Raji (cell line): Measurements from ENCODE around the gene RUFY1.

Source experiments
- POLR2A ChIP-seq: IDR thresholded peaks from 2 replicates; pipeline ENCODE4 v1.6.1; 2011; ENCODE audit warnings: low read depth, low read length, control low read depth; ENCODE audit not compliant: insufficient read depth

RUFY1 gene

DNA sequence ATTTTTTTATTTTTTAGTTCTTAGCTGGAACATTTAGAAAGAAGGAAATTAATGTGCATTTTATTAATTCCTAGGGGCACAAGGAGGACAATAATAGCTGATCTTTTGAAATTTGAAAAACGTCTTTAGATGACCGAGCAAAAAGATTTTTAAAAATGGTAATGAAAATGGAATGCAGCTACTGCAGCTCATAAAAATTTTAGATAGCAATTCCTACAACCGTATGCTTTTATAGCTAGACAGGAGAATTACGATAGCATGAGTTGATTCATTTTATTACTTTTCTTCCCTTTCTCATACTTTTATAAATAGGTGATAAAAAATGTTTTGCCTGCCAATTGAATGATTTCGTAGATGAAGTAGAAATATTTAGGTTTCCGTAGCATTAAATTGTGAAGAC lies 13.7 kb upstream of the RUFY1 start:
- TF ChIP-seq POLR2A: no peak

DNA sequence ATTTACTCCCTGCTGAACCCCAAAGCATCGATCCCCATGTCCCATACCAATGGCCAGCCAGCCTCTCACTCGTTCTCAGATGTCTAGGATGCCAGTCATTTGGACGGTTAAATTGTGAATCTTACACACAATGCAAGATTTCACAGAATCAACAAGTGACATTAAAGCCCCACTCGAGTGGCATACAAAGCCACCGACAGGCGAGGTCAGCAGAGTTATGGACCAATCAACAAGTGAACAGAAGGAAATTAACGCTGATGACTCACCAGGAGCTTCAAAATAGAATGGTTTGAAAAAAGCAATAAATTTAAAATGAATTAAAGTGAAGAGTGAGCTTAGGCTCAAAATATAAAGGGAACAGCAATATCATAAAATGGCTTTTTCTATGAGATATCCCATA lies 8.2 kb upstream of the RUFY1 start:
- no peak for TF ChIP-seq POLR2A

DNA sequence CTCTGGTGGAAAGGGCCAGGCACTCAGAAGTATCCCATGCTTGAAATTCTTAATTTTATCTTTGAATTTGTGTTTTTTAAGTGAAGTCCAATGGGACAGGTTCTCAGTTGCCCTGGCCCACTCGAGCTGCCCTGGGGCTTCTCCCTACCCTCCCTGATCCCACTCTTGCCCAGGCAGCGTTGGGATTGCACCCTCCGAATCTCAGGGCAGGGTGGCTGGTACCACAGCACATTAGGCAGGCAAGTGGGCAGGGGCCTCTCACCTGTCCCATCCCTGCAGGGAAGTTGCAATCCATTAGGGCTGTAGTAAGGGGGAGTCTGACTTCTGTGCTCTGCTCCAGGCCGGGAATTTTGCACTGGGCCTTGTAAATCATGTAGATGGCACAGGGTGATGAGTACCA lies 2.7 kb downstream of the RUFY1 start:
- TF ChIP-seq POLR2A: no peak

DNA sequence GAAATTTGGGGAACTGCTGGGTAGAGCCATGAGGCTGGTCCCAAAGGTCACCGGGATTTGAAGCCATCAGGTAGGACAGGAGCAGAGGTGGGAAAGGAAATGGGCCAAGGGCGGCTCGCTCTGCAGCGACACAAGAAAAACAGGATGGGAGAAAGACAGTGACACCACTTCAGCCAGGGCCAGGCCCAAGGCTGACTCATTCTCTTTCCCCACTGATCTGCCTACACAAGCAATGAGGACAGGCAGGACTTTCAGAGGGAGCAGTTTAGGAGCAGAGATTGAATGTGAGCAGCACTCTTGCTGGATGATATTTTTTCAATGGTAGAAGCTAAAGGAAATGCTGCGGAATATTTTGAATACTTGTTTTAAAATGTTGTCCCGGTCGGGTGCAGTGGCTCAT lies 3.5 kb downstream of the RUFY1 start:
- no peak for TF ChIP-seq POLR2A

DNA sequence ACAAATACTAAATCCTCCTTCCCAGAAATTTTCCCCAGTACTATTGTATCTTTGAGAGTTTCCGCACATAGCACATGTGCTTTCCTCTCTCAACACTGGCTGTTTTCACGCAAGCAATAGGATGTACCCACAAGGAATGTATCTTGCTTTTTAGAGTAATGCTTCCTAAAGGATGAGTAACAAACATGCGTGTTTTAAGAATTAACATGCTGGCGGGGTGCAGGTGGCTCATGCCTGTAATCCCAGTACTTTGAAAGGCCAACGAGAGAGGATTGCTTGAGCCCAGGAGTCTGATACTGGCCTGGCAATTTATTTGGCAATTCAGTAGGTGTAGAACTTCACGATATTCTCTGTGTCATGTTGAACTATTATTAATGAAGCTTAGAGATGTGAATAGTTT lies 4.6 kb downstream of the RUFY1 start:
- TF ChIP-seq POLR2A: no peak

DNA sequence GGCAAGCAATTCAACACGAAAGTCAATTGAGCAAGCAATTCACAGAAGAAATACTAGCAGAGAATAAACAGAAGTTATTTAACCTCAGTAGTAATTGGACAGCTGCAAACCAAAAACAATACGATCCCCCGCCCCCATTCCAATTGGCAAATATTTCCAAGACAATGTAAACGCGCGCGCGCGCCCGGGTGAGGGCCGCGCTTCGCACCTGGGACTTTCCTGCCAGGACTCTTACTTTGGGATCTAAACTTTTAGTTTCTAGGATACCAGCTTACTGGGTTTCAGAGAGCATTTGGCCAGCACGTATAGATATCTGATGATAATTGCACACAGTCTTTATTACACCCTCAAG lies 8.6 kb downstream of the RUFY1 start:
- no peak for TF ChIP-seq POLR2A

DNA sequence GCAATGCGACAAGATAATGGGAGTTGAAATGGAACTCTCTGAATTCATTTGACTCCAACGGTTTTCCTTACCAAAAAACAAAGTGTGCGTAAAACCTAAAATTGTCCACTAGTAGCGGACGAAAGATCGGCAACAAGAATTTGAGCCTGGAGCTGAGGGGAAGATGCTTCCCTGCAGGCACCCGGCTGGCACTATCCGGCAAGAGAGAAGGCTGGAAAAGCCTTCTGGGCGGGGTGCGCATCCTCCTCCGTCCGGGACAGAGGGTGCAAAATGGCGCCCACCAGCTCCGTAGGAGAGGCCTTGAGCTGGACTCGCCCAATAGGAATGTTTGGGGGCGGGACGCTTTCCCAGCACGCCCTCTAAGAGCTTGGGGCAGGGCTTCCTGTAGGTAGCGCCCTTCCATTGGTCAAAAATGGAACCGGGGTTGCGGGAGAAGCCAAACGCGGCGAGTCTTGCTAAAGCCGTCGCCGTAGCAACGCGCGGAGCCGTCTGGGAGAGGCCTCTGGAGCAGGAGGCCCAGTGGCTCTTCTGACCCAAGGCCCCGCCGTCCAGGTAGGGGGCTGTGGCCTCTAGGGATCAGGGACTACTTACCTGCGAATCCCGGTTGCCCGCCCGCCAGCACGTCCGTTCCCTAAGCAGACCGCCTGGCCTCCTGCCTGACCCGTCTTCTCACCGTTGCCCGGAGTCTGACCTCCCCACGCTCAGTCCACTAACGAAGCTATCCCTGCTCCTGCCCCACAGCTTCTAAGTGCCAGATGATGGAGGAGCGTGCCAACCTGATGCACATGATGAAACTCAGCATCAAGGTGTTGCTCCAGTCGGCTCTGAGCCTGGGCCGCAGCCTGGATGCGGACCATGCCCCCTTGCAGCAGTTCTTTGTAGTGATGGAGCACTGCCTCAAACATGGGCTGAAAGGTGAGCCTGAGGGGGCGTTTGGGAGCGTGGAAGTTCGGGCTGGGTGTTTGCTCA lies 9.2 kb downstream of the RUFY1 start:
- TF ChIP-seq POLR2A: no peak

DNA sequence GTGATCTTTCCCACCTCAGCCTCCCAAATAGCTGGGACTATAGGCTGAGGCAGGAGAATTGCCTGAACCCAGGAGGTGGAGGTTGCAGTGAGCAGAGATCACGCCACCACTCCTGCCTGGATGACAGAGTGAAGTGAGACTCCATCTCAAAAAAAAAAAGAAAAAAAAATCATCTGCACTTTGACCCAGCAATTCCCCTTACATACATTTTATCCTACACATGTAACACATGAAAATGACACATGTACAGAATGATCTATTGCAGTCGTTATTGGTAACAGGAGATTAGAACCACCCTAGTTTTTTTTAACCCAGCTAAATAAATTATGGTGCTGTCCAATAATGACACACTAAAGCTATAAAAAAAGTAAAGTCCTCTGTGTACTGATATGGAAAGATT lies 14.2 kb downstream of the RUFY1 start:
- TF ChIP-seq POLR2A: no peak

DNA sequence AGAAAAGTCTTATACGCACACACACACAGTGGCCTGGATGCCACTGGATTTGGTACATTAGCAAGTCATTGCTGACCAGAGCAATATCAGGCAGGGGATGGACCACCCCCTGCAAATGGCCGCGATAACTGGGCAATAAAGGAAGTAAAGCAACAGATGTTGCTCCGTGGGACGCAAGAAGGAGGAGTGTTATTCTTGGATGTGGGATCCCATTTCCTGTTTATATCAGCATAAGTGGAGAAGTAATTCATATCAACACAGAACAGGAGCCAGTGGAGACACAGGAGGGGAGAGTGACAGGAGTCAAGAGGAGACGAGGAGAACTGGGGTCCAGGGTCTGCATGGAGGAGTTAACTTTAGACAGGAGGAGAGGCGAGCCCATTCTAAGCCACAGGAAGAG lies 18.4 kb downstream of the RUFY1 start:
- no peak for TF ChIP-seq POLR2A

DNA sequence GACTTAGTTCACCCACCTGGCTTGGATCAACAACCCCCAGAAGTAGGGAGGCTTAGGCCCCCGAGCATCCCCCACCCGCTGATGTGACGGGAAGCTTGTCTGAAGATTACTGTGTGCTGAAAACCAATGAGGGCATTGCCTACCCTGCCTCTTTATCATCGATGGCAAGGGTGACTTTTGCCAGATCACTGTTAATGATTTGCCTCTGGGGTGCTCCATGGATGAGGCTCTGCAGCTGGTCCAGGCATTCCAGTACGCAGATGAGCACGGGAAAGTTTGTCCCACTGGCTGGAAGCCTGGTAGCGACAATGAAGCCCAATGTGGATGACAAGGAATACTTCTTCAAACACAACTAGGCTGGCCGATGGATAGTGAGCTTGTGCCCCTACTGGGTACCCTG lies 22.0 kb downstream of the RUFY1 start:
- no peak for TF ChIP-seq POLR2A

DNA sequence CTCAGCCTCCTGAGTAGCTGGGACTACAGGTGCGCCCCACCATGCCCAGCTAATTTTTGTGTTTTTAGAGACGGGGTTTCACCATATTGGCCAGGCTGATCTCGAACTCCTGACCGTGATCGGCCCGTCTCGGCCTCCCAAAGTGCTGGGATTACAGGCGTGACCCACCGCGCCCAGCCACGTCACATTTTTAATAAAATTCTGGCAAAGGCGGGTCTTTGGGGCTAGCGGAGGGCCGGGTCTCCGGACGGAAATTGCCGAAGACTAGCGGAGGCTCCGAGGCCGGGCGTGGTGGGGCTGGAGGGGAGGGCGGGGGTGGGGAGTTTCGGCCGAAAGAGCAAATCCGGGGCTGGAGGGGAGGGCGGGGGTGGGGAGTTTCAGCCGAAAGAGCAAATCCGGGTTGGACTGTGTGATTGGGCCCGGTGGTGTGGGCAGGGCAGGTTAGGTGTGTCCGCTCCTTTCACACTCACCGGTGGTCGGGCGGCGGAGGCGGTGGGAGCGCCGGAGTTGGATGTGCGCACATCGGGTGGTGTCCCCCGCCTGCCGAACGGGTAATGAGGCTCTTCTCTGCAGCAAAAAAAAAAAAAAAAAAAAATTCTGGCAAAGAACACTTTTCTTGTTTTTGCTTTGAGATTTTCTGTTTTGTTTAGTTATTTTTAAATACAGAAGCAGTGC lies 27.1 kb downstream of the RUFY1 start:
- TF ChIP-seq POLR2A: no peak

DNA sequence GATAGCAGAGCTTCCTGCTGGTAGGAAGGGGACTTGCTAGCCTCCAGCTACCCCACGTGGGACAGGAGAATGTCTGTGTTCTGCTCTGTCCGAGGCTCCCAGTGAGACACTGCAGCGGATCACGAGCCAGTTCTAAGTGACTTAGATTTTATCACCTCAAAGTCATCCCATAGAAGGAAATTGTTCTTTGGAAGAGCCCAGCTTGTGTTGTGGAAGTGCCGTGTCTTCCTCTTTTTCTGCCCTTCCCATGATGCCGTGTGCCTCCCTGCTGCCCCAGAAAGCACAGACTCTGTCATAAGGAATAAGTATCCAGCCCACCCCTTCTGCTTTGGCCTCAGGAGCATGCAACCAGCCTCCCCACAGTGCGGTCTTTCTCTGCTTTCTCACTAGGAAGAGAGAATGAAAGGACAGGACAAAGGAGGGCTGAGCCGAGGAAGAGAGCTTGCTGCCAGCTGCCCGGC lies 35.6 kb downstream of the RUFY1 start:
- no peak for TF ChIP-seq POLR2A

DNA sequence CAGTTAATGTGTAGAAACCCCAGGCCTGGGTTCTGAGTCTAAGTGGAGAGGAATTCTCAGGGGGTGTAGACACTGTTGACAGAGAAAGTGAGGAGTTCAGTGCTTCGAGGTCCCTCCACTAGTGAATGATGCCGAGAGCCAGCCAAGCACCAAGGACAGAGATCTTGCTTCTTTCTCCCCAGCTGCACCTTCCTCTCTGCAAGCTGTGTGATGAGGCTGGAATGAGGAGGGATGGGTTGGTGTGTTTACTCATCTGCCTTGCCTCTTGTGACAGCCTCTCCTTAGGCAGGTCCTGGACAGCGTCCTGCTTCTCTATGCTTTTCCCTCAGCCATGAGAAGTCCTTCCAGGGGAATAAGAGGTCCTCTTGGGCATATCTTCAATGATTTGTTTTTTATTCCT lies 37.8 kb downstream of the RUFY1 start:
- TF ChIP-seq POLR2A: no peak

DNA sequence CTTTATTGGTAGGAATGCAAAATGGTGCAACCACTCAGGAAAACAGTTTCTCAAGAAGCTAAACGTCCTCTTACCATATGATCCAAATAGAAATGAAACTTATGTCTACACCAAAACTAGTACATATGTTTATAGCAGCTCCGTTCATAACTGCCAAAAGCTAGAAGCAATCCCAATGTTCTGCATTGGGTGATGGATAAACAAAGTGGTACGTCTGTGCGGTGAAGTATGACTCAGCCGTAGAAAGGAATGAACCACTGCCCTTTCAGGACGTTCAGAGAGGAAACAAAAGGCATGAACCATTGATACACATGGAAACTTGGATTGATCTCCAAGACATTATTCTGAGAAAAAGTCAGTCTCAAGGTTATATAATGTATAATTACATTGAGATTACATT lies 45.6 kb downstream of the RUFY1 start:
- TF ChIP-seq POLR2A: no peak

DNA sequence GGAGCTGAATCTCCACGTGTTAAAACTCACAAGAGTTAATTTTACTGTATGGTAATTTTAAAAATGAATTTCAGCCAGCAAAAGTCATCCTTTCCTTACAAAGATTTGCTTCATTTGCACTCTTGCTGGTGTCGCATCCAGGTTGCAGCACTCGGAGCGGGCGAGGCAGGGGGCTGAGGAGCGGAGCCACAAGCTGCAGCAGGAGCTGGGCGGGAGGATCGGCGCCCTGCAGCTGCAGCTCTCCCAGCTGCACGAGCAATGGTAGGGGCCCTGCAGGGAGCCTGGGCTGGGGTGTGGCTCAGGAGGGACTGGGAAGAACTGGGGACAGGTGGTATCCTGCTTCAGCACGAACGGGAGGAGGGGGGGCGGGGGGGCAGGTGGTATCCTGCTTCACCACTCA lies 46.1 kb downstream of the RUFY1 start:
- no peak for TF ChIP-seq POLR2A

DNA sequence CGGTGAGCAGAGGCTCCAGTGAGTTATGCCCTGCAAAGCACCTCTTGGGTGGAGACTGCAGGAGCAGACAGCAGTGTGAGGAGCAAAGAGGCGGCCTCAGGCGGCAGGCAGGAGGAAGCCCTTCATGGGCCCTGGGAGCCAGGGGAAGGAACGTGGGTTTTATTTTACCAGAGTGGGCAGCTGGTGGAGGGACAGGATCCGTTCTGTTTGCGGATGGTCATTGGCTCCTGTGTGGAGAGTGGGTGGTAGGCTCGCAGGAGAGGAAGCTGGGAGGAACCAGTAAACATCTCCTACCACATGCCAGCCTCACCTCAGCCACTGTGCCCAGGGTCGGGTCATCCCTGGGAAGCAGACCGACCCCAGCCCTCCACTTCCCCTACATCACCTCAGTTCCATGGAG lies 48.7 kb downstream of the RUFY1 start:
- no peak for TF ChIP-seq POLR2A
